ENCODE measurements around the gene TMEM248. TPM values are rescaled to one million over a fixed set of nuclear protein-coding genes. Genes with fewer than 3 reads are reported as not detected.
A peak's percentile ranks its signal among the peaks of the same experiment; 100 is the strongest.
"Not testable (repeated sequence)": the region's sequence is repeated elsewhere in the genome, so short reads cannot be mapped to it uniquely, and the experiment has no call there.

TMEM248 gene
- total and polyA plus RNA-seq, 3 donors from 2014 or later: 139 to 221 (median 181) TPM

- no peaks in the 10 kb centered on the region for H3K27me3 ChIP-seq
- intact Hi-C loops (cut with DNase I; ENCODE audit: low total_unique reads): no loop called here
- no peaks in the 10 kb centered on the region for H3K36me3 ChIP-seq (ENCODE audit: low read depth, missing control alignments)
Measured at GRCh38 chr7:66883716-66884115, 37.3 kb upstream of the TMEM248 start.

GRCh38 chr7:66884556-66884955 lies 36.5 kb upstream of the TMEM248 start:
- H3K27me3 ChIP-seq; H3K4me3 ChIP-seq; DNase-seq; H3K27ac ChIP-seq; H3K9me3 ChIP-seq; H3K4me1 ChIP-seq; intact Hi-C loops (cut with DNase I; ENCODE audit: low total_unique reads); H3K36me3 ChIP-seq (ENCODE audit: low read depth, missing control alignments): not testable (repeated sequence)

More at GRCh38 chr7:66883716-66884115, 37.3 kb upstream of the TMEM248 start:
- no peak for DNase-seq
- Histone ChIP-seq H3K4me1 (no peaks in the 10 kb centered on the region), H3K4me3 (no peak overlapping the region), H3K27ac (no peak overlapping the region), H3K9me3 (no peaks in the 10 kb centered on the region)
- no peak for TF ChIP-seq POLR2A (IDR thresholded peaks at IDR 0.05)
- no peak for TF ChIP-seq CTCF (IDR thresholded peaks at IDR 0.05)
- WGBS, 2 donors: 91 to 92% methylated on average over 7 of the region's 7 CpGs

- Histone ChIP-seq H3K27me3 (no peaks in the 10 kb centered on the region), H3K4me1 (no peaks in the 10 kb centered on the region), H3K36me3 (ENCODE audit: low read depth, missing control alignments) (no peaks in the 10 kb centered on the region), H3K27ac (no peak overlapping the region), H3K4me3 (no peak overlapping the region), H3K9me3 (no peaks in the 10 kb centered on the region)
- DNase-seq: no peak
- TF ChIP-seq CTCF (IDR thresholded peaks at IDR 0.05) (no peak), POLR2A (IDR thresholded peaks at IDR 0.05) (no peak)
- 87 to 90% methylated on average over 4 of the region's 4 CpGs for WGBS, 2 donors
- intact Hi-C loops (cut with DNase I; ENCODE audit: low total_unique reads): no loop called here
Measured at GRCh38 chr7:66886152-66886551, 34.9 kb upstream of the TMEM248 start.

GRCh38 chr7:66888223-66888622 lies 32.8 kb upstream of the TMEM248 start:
- WGBS, 2 donors: 85 to 90% methylated on average over 3 of the region's 3 CpGs
- DNase-seq; H3K27me3 ChIP-seq; H3K27ac ChIP-seq; intact Hi-C loops (cut with DNase I; ENCODE audit: low total_unique reads); H3K9me3 ChIP-seq; H3K4me3 ChIP-seq; H3K4me1 ChIP-seq; H3K36me3 ChIP-seq (ENCODE audit: low read depth, missing control alignments): not testable (repeated sequence)

GRCh38 chr7:66894463-66895080 lies 26.5 kb upstream of the TMEM248 start:
- no peak for DNase-seq
- TF ChIP-seq CTCF (IDR thresholded peaks at IDR 0.05): no peak
- TF ChIP-seq POLR2A (IDR thresholded peaks at IDR 0.05): no peak
- H3K4me3 ChIP-seq: no peak overlapping the region
- no peaks in the 10 kb centered on the region for H3K4me1 ChIP-seq
- H3K9me3 ChIP-seq: no peaks in the 10 kb centered on the region
- no peak overlapping the region for H3K27ac ChIP-seq
- no peaks in the 10 kb centered on the region for H3K27me3 ChIP-seq
- 78 to 83% methylated on average over 5 of the region's 5 CpGs for WGBS, 2 donors
- no peaks in the 10 kb centered on the region for H3K36me3 ChIP-seq (ENCODE audit: low read depth, missing control alignments)
- intact Hi-C loops (cut with DNase I; ENCODE audit: low total_unique reads): no loop called here

- no peak overlapping the region for H3K4me3 ChIP-seq
- DNase-seq: peak; percentile 71
- H3K36me3 ChIP-seq (ENCODE audit: low read depth, missing control alignments): no peaks in the 10 kb centered on the region
- intact Hi-C loops (cut with DNase I; ENCODE audit: low total_unique reads): no loop called here
- H3K27me3 ChIP-seq: no peaks in the 10 kb centered on the region
- WGBS, 2 donors: 54 to 56% methylated on average over 3 of the region's 3 CpGs
- no peaks in the 10 kb centered on the region for H3K9me3 ChIP-seq
- no peak overlapping the region for H3K27ac ChIP-seq
- TF ChIP-seq CTCF (IDR thresholded peaks at IDR 0.05) (no peak), POLR2A (IDR thresholded peaks at IDR 0.05) (no peak)
- no peaks in the 10 kb centered on the region for H3K4me1 ChIP-seq
Measured at GRCh38 chr7:66896441-66896840, 24.6 kb upstream of the TMEM248 start.
